Esophagus muscularis mucosa (tissue), 3 donors: Measurements from ENCODE around the gene DNAJC17.

Source experiments
- EP300 ChIP-seq: sonication (generic); formaldehyde crosslinking; IDR thresholded peaks from one replicate; pipeline ENCODE4 v1.6.1; 2017; ENCODE audit warnings: antibody characterized with exemption
- TF ChIP-seq, protein P1 (sequence below), 3 experiments: fragments of 200-600 bp in 2 of 3; fragments of 450-650 bp in 1 of 3; sonication (generic) in 2 of 3; IDR thresholded peaks; one replicate each; pipeline ENCODE4 v1.5.1; 2017 to 2019; ENCODE audit warnings: antibody characterized with exemption in 3 of 3, mild to moderate bottlenecking in 2 of 3, moderate library complexity in 1 of 3

DNA sequence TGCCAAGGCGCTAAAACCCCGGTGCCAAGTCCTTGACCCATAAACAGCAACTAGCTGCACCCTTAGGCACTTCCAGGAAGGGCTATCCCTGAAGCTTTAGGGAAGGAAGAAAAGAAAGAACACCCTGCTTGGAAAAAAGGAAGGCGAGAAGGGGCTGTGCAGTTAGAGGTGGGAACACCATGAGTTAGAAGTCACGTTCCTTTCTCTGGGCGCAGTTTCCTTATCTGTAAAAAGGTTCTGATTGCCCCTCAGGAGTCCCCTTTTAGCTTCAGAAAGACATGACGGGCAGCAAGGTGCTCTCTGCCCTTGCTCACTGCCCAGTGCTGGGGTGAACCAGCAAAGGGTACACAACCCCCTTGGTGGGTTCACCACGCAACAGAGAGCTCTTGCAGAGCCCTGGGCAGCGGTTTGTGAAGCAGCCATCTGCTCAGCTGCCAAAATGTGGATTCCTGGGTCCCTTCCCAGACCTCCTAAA, 42.6 kb downstream of the DNAJC17 start:
- TF ChIP-seq, protein P1, sequence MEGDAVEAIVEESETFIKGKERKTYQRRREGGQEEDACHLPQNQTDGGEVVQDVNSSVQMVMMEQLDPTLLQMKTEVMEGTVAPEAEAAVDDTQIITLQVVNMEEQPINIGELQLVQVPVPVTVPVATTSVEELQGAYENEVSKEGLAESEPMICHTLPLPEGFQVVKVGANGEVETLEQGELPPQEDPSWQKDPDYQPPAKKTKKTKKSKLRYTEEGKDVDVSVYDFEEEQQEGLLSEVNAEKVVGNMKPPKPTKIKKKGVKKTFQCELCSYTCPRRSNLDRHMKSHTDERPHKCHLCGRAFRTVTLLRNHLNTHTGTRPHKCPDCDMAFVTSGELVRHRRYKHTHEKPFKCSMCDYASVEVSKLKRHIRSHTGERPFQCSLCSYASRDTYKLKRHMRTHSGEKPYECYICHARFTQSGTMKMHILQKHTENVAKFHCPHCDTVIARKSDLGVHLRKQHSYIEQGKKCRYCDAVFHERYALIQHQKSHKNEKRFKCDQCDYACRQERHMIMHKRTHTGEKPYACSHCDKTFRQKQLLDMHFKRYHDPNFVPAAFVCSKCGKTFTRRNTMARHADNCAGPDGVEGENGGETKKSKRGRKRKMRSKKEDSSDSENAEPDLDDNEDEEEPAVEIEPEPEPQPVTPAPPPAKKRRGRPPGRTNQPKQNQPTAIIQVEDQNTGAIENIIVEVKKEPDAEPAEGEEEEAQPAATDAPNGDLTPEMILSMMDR (IDR thresholded peaks at IDR 0.05): no peak
- TF ChIP-seq EP300: no peak
